22Rv1 (cell line): Measurements from ENCODE around the gene RFXAP.
"Not testable (repeated sequence)": the region's sequence is repeated elsewhere in the genome, so short reads cannot be mapped to it uniquely, and the experiment has no call there.

Experiments used
- H3K27ac ChIP-seq: fragments of 450-650 bp; 2 replicates; pipeline ENCODE4 v1.5.1; 2017
- CTCF ChIP-seq: fragments of 450-650 bp; IDR thresholded peaks from 2 replicates; pipeline ENCODE4 v1.5.1; 2017; ENCODE audit warnings: mild to moderate bottlenecking
- ZFX ChIP-seq: fragments of 450-650 bp; IDR thresholded peaks from 2 replicates; pipeline ENCODE4 v1.6.1; 2017; ENCODE audit warnings: antibody characterized with exemption, borderline replicate concordance

The RFXAP gene

GRCh38 chr13:36783890-36784289 lies 35.1 kb upstream of the RFXAP start:
- TF ChIP-seq CTCF (no peak), ZFX (no peak)
- H3K27ac ChIP-seq: no peak overlapping the region

DNA sequence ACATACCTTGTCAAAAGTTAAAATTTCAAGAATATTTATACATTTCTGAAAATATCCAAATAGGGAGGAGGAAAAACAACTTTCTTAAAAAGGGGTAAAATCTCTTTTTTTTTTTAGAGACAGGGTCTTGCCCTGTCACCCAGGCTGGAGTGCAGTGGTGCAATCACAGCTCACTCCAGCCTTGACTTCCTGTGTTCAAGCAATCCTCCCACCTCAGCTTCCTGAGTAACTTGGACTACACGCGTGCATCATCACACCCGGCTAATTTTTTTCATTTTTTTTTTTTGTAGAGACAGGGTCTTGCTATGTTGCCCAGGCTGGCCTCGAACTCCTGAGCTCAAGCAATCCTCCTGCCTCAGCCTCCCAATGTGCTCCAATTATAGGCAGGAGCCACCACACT lies 32.8 kb upstream of the RFXAP start:
- not testable (repeated sequence) for H3K27ac ChIP-seq

- no peak overlapping the region for H3K27ac ChIP-seq
- TF ChIP-seq CTCF: no peak
- no peak for TF ChIP-seq ZFX
Observed at GRCh38 chr13:36787181-36787580, 31.8 kb upstream of the RFXAP start.

- H3K27ac ChIP-seq: no peak overlapping the region
- TF ChIP-seq ZFX: no peak
Observed at GRCh38 chr13:36788276-36788675, 30.7 kb upstream of the RFXAP start.

- TF ChIP-seq CTCF: no peak
- no peak overlapping the region for H3K27ac ChIP-seq
Observed at GRCh38 chr13:36789061-36789460, 30.0 kb upstream of the RFXAP start.

DNA sequence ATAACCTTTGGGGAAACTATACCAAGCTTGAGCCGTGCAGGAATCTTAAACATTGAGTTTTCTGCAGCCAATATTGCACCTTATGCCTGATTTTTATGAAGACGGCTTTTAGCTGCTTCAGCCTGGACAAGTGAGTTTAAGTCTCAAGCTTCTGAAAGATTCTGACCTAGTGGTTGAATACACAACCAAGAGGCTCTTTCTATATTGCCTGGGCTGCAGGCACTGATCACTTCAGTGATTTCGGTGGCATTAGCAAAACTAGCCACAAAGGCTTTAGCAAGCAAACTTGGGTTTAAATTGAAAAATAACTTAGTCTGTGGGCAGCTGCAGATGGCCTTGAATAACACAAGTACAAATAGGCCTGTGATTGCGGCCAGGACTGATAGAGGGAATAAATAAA lies 29.3 kb upstream of the RFXAP start:
- H3K27ac ChIP-seq: no peak overlapping the region

DNA sequence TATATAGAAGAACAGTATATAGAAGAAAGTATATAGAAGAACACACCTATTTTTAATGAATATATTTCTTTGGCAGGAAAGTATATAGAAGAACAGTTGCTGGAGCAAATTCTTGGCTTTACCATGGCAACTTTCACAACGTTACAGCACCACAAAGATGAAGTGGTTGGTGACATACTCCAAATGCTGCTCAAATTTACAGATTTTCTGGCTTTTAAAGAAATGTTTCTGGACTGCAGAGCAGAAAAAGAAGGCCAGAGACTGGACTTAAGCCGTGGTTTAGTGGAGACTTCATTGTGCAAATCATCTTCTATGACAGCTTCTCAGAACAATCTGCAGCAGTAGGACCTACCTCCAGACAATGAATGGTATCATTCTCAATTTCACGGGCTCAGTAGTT lies 24.3 kb upstream of the RFXAP start:
- no peak for TF ChIP-seq CTCF
- no peak for TF ChIP-seq ZFX
- no peak overlapping the region for H3K27ac ChIP-seq

More for the DNA sequence above, 29.3 kb upstream of the RFXAP start:
- TF ChIP-seq CTCF (no peak), ZFX (no peak)

GRCh38 chr13:36795463-36795862 lies 23.6 kb upstream of the RFXAP start:
- TF ChIP-seq CTCF (no peak), ZFX (no peak)
- H3K27ac ChIP-seq: no peak overlapping the region

DNA sequence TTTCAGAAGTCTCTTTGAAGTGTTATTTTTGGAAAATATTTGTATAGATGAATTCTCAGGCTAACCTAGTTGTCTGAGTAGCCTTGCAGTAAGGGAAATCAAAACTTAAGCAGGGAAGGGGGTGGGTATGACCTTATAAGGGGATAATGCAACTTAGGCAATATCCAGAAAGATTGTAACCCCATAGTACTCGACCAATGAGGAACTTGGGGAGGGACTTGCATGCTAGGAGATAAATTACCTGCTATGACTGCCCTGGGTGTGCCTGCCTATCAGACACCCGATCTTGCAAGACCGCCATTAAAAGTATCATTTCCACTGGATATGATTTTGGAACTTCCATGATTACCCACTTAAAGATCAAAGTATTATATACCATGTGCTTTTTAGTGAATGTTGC lies 23.0 kb upstream of the RFXAP start:
- H3K27ac ChIP-seq: no peak overlapping the region

More for the DNA sequence above, 23.0 kb upstream of the RFXAP start:
- TF ChIP-seq CTCF (no peak), ZFX (no peak)
